Kidney glomerular epithelial cell (primary cell): ENCODE data around the gene CD44.

Experiments used
- DNase-seq: peaks from one replicate; lab custom pipeline; 2025; lab: John Stamatoyannopoulos, UW

CD44 gene

DNA sequence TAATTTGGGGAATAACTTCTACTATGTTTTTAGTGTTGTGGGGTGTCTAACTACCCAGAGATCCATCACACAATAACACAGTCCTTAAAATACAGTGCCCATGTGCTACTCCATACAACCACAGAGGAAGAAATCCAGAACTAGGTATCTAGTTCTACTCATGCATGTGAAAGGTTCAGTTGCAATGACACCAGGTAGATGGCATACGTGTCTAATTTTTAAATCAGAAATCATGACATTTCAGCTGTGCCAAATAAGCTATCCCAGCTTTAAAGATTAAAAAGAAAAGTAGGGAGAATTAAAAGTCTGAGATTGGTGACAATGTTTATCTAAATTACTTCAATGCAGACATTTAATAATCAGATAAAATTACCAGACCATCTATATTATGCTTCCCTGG lies 122.2 kb downstream of the CD44 start:
- no peak for DNase-seq

DNA sequence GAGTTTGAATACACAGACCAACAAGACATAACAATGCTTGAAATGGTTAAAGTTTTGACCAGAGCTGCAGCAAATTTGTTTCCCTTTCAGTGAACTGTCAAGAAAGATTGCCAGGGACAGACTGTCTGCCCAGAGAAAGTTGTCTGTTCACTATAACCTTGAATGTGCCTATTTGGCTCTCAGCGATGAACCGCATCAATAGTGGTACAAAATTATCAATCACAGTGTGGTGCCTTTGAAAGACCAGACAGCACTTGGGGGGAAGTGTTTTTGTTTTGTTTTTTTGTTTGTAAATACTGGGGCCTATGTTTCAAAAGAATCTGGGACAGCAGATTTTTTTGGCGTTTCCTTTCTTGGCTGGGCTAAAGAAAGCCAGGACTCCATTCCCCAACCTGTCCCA lies 123.1 kb downstream of the CD44 start:
- DNase-seq: no peak

DNA sequence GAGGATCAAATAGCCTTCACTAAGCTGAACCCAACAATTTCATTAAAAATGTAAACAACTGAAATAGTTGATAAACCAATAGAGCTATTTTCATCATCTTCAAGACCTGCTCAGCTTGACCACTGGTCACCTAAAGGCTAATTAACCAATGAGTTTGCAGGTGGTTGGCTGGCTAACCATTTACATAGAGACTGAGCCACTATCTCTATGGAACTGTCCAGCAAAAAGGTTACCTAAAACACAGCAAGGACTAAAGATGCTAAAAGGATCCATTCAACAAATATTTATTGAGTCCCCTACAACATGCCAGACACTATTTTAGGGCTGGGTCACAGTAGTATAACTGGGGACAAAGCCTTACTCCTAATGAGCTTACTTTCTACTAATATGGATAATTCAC lies 123.8 kb downstream of the CD44 start:
- DNase-seq: no peak

DNA sequence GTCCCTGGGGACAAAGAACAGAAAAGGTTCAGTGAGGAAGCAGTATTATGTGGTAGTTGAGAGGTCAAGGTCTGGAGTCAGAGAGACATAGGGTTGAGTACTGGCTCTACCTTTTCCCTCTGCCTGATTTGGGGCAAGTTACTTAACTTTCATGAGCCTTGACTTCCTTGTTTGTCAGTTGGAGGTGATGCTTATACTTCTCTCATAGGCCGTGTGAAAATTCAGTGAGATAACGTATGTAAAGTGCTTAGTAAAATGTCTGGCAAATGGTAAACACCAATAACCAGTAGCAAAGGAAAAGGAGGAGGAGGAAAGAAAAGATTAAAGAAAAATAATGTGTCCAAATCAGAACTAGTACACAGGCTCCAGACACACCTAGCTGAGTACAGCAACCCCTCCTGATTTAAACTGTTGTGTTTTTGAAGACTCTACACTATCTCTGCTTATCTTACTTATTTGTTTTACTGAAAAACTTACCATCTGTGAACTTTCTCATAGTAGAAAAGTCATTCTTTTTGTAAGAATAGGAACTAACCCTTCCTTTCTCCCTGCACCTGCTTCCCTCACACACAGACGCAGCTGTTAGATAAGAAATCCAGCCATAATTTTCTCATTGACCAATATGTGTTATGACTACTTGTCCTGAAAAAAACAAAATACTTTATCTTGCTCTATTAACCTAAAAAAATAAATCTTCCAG lies 126.9 kb downstream of the CD44 start:
- DNase-seq: no peak

DNA sequence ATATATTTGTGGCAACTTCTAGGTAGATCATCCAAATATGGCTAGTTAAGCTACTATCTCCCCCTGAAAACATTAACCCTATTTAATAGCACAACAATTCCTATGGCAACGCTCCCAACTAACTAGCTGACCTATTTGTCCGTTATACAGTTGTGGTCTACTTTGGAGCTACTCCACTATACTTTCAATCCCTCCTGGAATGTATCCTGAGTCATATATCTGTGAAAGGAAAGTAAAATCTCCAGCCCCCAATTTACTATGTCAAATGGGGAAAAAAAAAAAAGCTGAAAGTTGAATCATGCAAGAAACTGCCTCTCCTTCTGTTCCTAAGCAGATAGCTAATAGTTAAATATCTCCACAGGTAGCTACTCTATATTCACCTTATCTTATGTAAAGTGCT lies 128.5 kb downstream of the CD44 start:
- no peak for DNase-seq

DNA sequence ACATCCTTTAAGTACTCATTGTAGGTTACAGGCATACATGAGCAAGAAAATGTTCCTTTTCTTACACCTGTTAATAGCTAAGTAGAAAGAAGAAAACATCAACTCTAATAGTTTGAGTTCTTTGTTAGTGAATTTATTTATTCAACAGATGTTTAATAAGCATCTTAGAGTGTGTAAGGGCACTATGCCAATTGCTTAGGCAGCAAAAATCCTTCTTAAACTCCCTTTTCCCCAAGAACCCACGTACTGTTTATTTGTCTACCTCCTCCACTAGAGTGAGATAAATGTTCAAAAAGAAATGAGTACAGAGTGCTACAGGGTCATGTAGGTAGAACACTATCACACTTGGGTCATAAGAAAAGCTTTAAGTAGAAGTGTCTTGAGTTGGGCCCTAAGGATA lies 131.4 kb downstream of the CD44 start:
- DNase-seq: no peak

DNA sequence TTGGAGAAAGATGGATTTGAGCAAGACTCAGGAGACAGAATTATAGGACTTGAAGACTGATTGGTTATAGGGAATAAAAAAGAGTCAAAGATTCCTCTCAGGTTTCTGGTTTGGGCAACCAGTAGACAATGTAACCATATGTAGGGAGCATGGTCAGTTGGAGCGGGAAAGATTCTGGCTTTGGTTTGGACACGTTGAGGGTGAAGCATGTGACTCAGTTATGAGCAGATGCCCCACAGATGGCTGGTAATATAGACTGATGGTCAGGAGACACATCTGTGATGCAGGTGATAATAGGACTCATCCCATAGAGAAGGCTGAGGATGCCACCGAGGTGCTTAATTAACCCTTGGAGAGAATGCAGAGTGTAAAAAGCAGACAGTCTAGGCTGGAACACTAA lies 132.1 kb downstream of the CD44 start:
- no peak for DNase-seq

DNA sequence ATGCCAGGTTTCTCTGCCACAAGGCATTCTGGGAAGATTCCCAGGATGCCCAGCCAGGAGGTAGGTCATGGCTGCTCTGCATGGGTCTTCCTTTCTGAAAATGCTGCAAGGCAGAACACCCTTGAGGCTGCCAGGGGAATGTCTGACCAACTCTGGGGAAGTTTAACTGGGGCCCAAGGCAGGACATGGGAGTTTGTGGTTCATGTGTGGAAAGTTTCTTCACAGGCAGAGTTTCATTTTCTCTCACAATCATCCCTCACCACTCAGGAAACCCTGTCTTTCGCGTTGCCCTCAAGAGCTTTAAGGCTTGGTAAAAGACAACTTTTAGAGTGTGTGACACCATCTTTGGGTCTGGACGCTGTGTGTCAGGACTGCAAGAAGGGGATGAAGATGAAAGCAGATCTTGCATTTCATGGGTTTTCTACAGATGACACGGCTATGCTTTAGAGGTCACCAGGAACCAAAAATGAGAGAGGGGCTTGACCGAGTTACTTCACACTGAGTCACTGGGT lies 133.5 kb downstream of the CD44 start:
- no peak for DNase-seq

DNA sequence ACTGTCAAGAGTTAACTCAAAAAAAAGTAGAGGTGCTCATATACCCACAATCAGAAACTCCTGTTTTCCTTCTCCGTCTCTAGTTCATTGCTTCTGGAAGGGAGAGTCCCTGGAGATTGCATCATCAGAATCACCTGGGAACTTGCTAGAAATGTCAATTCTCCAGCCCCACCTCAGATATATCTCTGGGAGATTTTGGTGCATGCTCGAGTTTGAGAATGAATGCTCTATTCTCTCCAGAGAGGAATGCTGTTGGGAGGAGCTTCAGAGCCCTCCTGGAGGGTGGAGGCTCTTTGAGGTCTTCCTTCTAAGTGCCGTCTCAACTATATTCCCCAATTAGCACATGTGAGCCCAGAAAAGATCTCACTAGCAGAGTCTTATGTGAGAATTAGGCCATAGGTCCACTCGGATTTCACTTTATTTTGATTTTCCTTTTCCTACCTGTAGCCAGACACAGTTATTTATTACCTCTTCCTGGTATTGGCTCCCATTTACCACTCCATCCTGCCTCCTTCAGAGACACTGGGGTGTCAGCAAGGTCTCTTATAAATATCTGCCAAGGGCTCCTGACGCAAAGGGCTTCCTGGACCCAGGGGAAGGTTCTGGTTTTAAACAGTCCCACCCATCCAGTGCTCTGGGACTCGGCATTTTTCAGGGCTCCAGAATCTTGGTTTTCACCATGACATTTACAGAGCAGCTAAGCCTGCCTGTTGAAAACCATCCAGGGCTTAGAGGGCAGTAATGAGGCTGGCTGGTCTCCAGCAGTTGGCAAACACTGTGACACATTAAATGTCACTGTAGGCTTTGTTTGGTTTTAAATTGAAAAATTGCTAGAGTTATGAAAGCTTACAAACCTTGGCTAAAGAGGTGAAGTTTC lies 136.2 kb downstream of the CD44 start:
- no peak for DNase-seq

DNA sequence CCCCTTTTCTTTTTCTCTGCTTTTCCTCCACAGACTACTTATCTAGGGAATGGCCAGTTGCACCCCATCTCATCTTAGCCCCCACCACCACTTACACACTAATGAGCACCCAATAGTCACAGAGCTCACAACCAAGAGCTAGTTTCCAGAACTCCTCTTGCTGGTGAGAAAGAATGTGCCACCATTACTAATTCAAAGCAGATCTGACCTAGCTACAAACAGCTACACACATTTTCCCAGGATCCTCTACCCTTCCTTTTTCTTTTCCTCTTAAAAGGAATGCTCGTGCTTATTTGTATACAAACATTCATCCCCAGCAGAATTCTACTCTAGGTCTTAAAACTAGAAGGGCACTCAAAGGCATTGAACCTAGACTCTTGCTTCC lies 136.8 kb downstream of the CD44 start:
- no peak for DNase-seq

DNA sequence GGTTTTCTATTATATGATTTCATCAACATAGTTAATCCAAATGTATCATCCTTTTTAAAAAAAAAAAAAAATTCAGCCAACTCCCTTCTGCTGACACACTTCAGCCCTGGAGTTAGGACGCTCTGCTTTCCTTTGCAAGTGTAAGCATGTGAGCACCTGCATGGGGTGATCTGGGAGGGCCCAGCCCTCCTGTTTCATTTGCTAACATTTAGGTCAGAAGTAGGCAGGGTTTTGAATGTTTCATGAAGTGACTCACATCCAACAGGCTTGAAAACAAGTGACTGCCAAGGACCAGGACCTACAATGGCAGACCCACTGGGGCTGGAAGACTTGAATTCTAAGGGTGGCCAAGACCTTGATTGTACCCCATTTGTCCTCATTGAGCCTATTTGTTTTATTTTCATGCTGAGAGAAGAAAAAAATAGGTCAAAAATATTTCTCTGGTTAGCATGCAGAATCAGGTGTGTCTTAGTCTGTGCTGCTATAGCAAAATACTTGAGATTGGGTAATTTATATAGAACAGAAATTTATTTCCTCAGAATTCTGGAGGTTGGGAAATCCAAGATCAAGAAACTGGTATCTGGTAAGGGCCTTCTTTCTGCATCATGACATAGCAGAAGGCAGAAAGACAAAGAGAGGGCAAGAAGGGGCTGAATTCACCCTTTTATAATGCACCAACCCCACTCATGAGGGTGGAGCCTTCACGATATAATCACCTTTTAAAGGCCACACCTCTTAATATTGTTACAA lies 137.6 kb downstream of the CD44 start:
- no peak for DNase-seq

DNA sequence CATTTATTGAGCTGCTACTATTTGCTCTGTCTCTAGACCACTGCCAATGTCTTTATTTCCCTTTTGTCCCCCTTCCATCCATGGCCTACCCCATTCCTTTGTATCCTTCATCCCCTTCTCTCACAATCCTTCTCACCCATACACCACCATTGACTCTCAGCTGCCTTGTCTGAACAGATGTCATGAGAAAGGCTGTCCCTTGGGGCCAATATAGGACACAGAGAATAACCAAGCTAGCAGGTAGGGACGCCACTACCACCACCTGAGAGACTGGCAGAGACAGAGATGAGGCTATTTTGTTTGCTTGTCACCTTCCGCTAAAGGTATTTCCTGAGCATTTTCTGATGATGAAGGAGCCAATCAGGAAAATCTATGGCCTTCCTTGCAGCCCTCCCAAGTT lies 138.9 kb downstream of the CD44 start:
- DNase-seq: no peak

DNA sequence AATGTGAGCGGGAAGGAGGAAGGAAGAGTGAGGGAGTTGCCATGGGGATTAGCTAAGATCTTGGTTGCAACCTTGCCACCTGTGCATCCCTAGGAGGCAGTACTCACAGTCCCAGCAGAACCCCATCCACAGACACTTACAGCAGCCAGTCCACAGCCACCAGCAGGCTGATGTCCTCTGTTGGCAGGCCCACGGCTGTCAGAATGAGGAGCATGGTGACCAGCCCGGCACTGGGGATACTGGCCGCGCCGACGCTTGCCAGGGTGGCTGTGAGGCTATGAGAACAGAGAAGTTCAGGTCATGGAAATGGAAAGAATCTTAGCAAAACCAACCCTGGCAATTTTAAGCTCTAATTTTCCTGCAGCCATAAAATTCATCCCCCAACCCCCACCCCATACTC lies 141.8 kb downstream of the CD44 start:
- DNase-seq: no peak

DNA sequence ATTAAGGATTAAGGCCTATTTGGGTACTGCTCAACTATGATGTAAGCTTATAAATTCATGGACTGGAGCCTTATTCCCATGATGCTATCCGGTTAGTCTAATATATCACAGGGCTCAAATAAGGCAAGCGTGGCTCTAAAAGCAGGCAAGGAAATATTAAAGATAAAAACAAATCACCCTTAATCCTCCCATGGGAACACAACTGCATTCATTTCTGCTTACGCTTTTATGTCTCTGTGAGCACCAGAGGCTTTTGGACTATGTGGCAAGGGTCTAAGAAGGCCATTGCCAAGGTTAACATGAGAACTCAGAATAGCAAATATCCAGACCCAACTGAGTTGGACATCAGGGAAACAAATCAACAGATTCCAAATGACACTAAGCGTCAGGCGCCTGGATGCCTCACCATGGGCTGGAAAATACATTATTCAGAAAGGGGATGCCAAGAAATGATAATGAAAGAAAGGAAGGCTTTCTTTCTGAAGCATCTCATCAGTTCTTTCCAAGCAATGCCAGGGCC lies 142.3 kb downstream of the CD44 start:
- no peak for DNase-seq
